ENCODE measurements around the gene SLCO4C1. TPM values are rescaled to one million over a fixed set of nuclear protein-coding genes. Genes with fewer than 3 reads are reported as not detected.

SLCO4C1 gene
- total and polyA plus RNA-seq, 2 of the 13 experiments (the other 11 are each of a cell fraction or from before 2014, with no cell fraction given), result 1.3 to 7.8 TPM

DNA sequence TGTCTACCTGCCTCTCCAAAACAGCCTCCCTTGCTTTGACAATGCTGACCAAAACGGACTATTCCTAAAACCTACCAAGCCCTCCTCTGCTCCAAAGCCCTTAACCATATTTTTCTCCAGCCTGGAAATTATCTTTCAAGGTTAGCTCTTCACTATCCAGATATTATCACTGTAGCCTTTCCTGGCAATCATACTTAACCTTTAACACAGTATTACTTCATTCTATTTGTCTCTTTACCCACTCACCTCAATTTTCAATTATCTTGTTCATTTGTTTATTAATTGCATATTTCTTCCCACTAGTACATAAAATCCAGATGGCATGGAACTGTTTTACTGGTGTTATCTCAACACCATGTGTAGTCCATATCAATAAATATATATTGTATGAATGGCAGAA is 7.5 kb downstream of the SLCO4C1 start (continued):
- TF ChIP-seq ZC3H13 (CRISPR knock-in tag; IDR thresholded peaks at IDR 0.05) (no peak), CEBPG (CRISPR knock-in tag; IDR thresholded peaks at IDR 0.05) (no peak), KDM5B (CRISPR knock-in tag; IDR thresholded peaks at IDR 0.05; ENCODE audit: borderline replicate concordance) (no peak), NFRKB (IDR thresholded peaks at IDR 0.05) (no peak), KDM5A (IDR thresholded peaks at IDR 0.05; ENCODE audit: borderline replicate concordance, low read length) (no peak), ZNF432 (CRISPR knock-in tag; IDR thresholded peaks at IDR 0.05; ENCODE audit: borderline replicate concordance) (no peak), TCF12 (IDR thresholded peaks at IDR 0.05) (no peak), TCF12 (CRISPR knock-in tag; IDR thresholded peaks at IDR 0.05) (no peak), ATF1 (CRISPR knock-in tag; IDR thresholded peaks at IDR 0.05) (no peak), GATAD2A (CRISPR knock-in tag; IDR thresholded peaks at IDR 0.05) (peak; percentile 12; the same call in 1 of the 2 replicates)
- TF ChIP-seq, protein P1, sequence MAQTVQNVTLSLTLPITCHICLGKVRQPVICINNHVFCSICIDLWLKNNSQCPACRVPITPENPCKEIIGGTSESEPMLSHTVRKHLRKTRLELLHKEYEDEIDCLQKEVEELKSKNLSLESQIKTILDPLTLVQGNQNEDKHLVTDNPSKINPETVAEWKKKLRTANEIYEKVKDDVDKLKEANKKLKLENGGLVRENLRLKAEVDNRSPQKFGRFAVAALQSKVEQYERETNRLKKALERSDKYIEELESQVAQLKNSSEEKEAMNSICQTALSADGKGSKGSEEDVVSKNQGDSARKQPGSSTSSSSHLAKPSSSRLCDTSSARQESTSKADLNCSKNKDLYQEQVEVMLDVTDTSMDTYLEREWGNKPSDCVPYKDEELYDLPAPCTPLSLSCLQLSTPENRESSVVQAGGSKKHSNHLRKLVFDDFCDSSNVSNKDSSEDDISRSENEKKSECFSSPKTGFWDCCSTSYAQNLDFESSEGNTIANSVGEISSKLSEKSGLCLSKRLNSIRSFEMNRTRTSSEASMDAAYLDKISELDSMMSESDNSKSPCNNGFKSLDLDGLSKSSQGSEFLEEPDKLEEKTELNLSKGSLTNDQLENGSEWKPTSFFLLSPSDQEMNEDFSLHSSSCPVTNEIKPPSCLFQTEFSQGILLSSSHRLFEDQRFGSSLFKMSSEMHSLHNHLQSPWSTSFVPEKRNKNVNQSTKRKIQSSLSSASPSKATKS (CRISPR knock-in tag; IDR thresholded peaks at IDR 0.05), result no peak
- TF ChIP-seq, protein P2, sequence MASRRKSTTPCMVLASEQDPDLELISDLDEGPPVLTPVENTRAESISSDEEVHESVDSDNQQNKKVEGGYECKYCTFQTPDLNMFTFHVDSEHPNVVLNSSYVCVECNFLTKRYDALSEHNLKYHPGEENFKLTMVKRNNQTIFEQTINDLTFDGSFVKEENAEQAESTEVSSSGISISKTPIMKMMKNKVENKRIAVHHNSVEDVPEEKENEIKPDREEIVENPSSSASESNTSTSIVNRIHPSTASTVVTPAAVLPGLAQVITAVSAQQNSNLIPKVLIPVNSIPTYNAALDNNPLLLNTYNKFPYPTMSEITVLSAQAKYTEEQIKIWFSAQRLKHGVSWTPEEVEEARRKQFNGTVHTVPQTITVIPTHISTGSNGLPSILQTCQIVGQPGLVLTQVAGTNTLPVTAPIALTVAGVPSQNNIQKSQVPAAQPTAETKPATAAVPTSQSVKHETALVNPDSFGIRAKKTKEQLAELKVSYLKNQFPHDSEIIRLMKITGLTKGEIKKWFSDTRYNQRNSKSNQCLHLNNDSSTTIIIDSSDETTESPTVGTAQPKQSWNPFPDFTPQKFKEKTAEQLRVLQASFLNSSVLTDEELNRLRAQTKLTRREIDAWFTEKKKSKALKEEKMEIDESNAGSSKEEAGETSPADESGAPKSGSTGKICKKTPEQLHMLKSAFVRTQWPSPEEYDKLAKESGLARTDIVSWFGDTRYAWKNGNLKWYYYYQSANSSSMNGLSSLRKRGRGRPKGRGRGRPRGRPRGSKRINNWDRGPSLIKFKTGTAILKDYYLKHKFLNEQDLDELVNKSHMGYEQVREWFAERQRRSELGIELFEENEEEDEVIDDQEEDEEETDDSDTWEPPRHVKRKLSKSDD (CRISPR knock-in tag; IDR thresholded peaks at IDR 0.05; ENCODE audit: low read depth), result no peak
- TF ChIP-seq, protein P3, sequence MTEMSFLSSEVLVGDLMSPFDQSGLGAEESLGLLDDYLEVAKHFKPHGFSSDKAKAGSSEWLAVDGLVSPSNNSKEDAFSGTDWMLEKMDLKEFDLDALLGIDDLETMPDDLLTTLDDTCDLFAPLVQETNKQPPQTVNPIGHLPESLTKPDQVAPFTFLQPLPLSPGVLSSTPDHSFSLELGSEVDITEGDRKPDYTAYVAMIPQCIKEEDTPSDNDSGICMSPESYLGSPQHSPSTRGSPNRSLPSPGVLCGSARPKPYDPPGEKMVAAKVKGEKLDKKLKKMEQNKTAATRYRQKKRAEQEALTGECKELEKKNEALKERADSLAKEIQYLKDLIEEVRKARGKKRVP (CRISPR knock-in tag; IDR thresholded peaks at IDR 0.05), result no peak
